GM13977 (cell line): Measurements from ENCODE around the gene MPP3.
"Not testable (repeated sequence)": the region's sequence is repeated elsewhere in the genome, so short reads cannot be mapped to it uniquely, and the experiment has no call there.

Source experiments
- DNase-seq: peaks from one replicate; pipeline ENCODE4 v3.0.0; 2012; ENCODE audit warnings: low spot score
- CTCF ChIP-seq: IDR thresholded peaks from 2 replicates; pipeline ENCODE4 v1.5.1; 2012; ENCODE audit warnings: mild to moderate bottlenecking, control low read depth; ENCODE audit not compliant: insufficient read depth; ENCODE audit errors: extremely low read depth, missing control alignments
- in situ Hi-C: fragments of 300-500 bp; cut with MboI; formaldehyde crosslinking; loops from one replicate; pipeline ENCODE4 v1.12.0; 2022; ENCODE audit warnings: low sequenced_read_pairs, low pct_unique_long_range_greater_than_20kb, mixed read lengths, inconsistent platforms; ENCODE audit not compliant: unreplicated experiment

The MPP3 gene

GRCh38 chr17:43873091-43873490 is 40.1 kb upstream of the MPP3 start:
- no peak for TF ChIP-seq CTCF
- no peak for DNase-seq
- in situ Hi-C loops: no loop called here

- in situ Hi-C loops: no loop called here
- no peak for DNase-seq
- no peak for TF ChIP-seq CTCF
Measured at GRCh38 chr17:43871946-43872690, 39.2 kb upstream of the MPP3 start.

- in situ Hi-C loops: not testable (repeated sequence)
Measured at GRCh38 chr17:43869031-43869430, 36.1 kb upstream of the MPP3 start.

DNA sequence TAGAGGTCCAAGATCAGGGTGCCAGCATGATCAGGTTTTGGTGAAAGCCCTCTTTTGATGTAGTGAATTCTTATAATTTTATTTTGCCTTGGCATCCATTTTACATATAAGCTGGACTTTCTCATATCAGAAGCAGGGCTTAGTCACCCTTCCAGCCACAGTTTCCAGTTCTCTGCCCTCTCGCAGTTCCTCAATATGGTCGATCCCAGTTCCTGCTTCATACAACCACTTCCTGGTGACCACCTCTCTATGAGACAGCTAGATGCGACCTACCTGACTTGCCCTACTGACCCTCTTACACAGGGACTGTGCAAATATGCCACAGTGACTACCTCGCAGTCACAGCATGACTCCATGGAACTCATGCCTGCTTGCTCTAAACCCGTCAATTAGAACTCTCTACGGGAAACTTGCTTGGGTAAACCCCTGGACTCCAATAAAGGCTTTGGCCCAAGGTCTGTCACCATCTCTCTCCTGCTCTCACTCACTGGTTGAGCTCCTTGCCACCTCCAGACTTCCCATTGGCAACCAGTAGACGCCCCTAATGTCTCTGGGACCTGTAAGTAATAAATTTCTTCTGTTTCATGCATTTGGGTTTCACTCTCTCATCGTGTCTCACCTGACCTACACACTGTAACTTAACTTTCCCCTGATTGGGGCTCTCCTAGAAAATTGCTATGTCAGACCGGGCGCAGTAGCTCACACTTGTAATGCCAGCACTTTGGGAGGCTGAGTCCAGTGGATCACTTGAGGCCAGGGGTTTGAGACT is 35.5 kb upstream of the MPP3 start:
- TF ChIP-seq CTCF: no peak
- in situ Hi-C loops: no loop called here
- no peak for DNase-seq

More at GRCh38 chr17:43869031-43869430, 36.1 kb upstream of the MPP3 start:
- not testable (repeated sequence) for DNase-seq

- in situ Hi-C loops: no loop called here
- no peak for DNase-seq
- no peak for TF ChIP-seq CTCF
Measured at GRCh38 chr17:43864161-43864984, 31.4 kb upstream of the MPP3 start.

GRCh38 chr17:43861960-43862359 is 29.0 kb upstream of the MPP3 start:
- TF ChIP-seq CTCF: no peak
- DNase-seq: no peak
- in situ Hi-C loops: no loop called here
